Skeletal muscle satellite cell (primary cell): ENCODE data around the gene ROS1.
"Not testable (repeated sequence)": the region's sequence is repeated elsewhere in the genome, so short reads cannot be mapped to it uniquely, and the experiment has no call there.

Experiments
- H3K27me3 ChIP-seq: 2 replicates; pipeline ENCODE4 v1.7.0; 2013; ENCODE audit warnings: low read length; ENCODE audit not compliant: control insufficient read depth, insufficient read depth
- H3K36me3 ChIP-seq: 2 replicates; pipeline ENCODE4 v1.7.0; 2013; ENCODE audit warnings: mild to moderate bottlenecking, control low read depth, low read length; ENCODE audit not compliant: insufficient read depth
- H3K4me1 ChIP-seq: 2 replicates; pipeline ENCODE4 v1.7.0; 2013; ENCODE audit warnings: low read length; ENCODE audit not compliant: control insufficient read depth, insufficient read depth
- H3K4me2 ChIP-seq: 2 replicates; pipeline ENCODE4 v1.7.0; 2013; ENCODE audit warnings: mild to moderate bottlenecking, low read length
- H3K4me3 ChIP-seq: 2 replicates; pipeline ENCODE4 v1.7.0; 2013; ENCODE audit warnings: low read length
- H3K9ac ChIP-seq: 2 replicates; pipeline ENCODE4 v1.7.0; 2013; ENCODE audit warnings: mild to moderate bottlenecking, low read depth, low read length, moderate library complexity
- H3K9me3 ChIP-seq: replicated peaks from 2 replicates; pipeline ENCODE4 v1.7.0; 2013; ENCODE audit warnings: mild to moderate bottlenecking, control low read depth, low read length

The ROS1 gene

DNA sequence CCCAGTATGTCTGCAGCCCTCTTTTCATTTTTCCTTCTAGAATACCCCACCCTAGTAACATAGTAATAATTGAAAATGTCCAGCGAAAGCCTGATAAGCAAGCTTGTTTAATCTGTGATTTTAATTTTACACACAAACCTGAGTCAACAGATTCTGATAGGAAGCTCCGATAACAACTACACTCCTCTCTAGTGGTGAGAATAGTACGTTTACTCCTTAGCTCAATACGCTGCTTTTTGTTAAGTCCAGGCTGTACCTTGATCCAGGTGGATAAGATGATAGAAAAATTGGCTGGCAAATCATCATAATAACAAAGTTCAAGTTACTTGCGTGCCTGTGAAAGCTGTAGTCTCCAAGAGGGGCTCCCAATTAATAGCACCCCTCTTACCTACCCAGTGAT, 31.3 kb upstream of the ROS1 start:
- H3K4me1 ChIP-seq = peaks cover under 1% of the 10 kb centered on the region
- no peak overlapping the region for H3K4me3 ChIP-seq
- no peaks in the 10 kb centered on the region for H3K27me3 ChIP-seq
- H3K9ac ChIP-seq = no peak overlapping the region
- H3K36me3 ChIP-seq = no peaks in the 10 kb centered on the region
- no peak overlapping the region for H3K4me2 ChIP-seq
- no peaks in the 10 kb centered on the region for H3K9me3 ChIP-seq

DNA sequence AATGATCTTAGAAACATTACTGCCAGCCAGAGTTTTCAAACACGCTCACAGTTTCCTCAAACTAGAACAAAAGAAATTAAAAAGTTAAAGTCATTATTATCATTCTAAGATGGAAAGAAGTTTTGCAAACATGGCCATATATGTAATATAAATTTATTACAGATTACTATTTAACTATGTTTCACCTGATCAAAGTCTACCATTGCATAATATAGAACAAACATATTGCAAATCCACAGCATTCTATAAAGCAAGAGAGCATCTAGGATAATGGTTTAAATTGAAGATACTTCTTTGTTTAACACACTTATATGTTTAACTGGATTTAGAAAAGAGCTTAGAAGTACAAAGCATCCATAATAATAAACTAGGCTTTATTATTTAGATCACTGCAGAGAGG, 30.5 kb upstream of the ROS1 start:
- no peaks in the 10 kb centered on the region for H3K27me3 ChIP-seq
- no peaks in the 10 kb centered on the region for H3K9me3 ChIP-seq
- no peaks in the 10 kb centered on the region for H3K36me3 ChIP-seq
- peaks cover 8% of the 10 kb centered on the region for H3K4me1 ChIP-seq
- no peak overlapping the region for H3K4me3 ChIP-seq
- H3K4me2 ChIP-seq = no peak overlapping the region
- H3K9ac ChIP-seq = no peak overlapping the region

DNA sequence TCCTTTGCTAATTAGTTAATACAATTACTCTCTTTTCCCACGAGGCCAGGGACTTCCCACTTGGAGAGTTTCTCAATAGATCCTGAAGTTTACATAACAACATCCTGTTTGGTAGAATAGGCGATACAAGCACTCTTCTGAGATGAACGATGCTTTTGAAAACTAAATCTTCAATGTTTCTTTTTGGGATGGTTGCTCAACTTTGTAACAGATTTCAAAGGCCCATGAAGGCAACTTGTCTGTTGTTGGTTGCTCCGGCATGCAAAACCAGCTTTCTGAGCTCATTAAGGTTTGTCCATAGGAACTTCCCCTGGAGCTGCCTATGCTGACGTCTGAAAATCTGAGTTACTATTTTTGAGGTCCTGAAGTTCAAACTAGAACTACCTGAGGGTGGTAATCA, 25.9 kb upstream of the ROS1 start:
- no peak overlapping the region for H3K4me3 ChIP-seq
- no peaks in the 10 kb centered on the region for H3K27me3 ChIP-seq
- H3K4me1 ChIP-seq = peaks cover 51% of the 10 kb centered on the region
- no peaks in the 10 kb centered on the region for H3K9me3 ChIP-seq
- no peak overlapping the region for H3K4me2 ChIP-seq
- H3K36me3 ChIP-seq = no peaks in the 10 kb centered on the region
- no peak overlapping the region for H3K9ac ChIP-seq

DNA sequence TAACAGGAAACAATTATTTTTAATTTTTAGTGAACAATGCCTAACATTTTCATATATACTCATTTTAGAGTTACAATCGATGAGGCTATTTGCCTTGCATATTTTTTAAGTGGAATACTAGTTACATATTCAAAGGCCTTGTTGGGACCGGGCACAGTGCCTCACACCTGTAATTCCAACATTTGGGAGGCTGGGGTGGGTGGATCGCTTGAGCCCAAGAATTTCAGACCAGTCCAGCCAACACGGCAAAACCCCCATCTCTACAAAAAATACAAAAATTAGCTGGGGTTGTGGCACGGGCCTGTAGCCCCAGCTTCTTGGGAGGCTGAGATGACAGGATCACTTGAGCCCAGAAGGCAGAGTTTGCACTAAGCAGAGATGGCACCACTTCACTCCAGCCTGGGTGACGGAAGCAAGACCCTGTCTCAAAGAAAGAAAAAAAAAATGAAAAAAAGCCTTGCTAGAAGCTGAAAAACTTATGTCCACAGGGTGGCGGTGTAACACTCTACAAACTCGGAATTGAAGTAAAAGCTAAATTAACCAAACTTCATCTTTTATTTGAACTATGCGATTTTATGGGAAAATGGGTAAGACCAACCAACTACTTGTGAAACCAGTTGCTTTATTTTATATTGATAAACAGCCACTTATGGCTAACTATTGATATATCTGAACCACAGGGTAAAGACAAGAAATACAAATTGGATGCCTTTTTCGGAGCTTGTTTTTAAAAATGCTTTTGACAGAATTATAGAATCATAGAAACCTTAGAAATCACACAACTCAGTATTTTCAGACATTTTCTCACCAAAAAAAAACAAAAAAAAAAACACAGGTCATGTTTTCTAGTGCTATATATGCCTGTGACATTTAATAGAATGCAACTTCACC, 24.1 kb upstream of the ROS1 start:
- H3K9me3 ChIP-seq = no peaks in the 10 kb centered on the region
- no peaks in the 10 kb centered on the region for H3K27me3 ChIP-seq
- no peaks in the 10 kb centered on the region for H3K36me3 ChIP-seq
- peaks cover 63% of the 10 kb centered on the region for H3K4me1 ChIP-seq
- peak overlapping the region; percentile 89 for H3K9ac ChIP-seq
- H3K4me2 ChIP-seq = peak overlapping the region; percentile 59
- peak overlapping the region; percentile 16 for H3K4me3 ChIP-seq

DNA sequence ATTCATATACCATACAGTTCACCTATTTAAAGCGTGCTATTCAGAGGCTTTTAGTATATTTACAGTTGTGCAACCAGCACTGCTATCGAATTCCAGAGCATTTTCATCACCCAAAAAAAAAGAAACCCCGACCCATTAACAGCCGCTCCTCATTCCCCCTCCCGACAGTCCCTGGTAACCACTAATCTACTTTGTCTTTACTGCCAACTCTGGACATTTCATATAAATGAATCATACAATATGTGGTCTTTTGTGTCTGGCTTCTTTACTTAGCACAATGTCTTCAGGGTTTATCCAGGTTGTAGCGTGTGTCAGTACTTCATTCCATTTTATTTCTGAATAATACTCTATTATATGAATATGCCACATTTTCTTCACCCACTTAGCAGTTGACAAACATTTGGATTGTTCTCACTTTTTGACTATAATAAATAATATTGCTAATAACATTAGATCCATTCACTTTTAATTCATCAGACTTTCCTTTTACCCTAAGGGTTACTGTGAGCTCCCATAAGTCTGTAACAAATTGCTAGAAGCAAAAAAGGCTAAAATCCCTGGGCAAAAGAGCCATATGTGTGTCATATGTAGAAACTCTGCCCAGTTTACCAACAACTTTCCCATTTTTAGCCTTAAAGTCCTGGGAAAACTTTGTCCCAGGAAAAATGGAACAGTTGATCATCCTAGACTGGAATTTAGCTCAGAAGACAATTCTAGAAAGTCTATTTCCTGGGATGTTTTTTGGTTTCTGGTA, 23.2 kb upstream of the ROS1 start:
- H3K27me3 ChIP-seq = no peaks in the 10 kb centered on the region
- no peak overlapping the region for H3K4me3 ChIP-seq
- H3K9me3 ChIP-seq = no peaks in the 10 kb centered on the region
- no peaks in the 10 kb centered on the region for H3K36me3 ChIP-seq
- H3K9ac ChIP-seq = peak overlapping the region; percentile 89
- H3K4me2 ChIP-seq = peak overlapping the region; percentile 64
- H3K4me1 ChIP-seq = peaks cover 71% of the 10 kb centered on the region

DNA sequence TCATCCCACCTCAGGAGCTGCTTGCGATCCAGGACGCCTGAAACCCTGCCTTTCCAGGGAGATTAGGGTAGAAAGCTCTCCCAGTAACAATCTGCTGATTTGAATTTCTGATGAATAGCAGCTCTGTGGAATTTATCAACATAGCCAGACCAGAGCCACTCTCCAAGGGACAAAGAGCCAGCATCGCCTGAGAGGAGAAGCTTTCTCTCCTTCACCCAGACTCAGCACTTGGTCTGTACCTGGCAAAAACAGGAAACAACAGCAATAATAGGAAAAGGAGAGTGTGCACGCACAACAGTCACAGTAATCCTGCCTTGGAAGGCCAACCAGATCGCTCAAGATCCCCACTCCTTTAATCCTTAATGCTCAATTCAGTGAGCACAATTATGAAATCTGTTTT, 22.3 kb upstream of the ROS1 start:
- Histone ChIP-seq H3K36me3 (no peaks in the 10 kb centered on the region), H3K27me3 (no peaks in the 10 kb centered on the region), H3K4me1 (peaks cover 78% of the 10 kb centered on the region), H3K4me2 (peak overlapping the region; percentile 64), H3K9me3 (no peaks in the 10 kb centered on the region), H3K4me3 (no peak overlapping the region), H3K9ac (peak overlapping the region; percentile 73)

DNA sequence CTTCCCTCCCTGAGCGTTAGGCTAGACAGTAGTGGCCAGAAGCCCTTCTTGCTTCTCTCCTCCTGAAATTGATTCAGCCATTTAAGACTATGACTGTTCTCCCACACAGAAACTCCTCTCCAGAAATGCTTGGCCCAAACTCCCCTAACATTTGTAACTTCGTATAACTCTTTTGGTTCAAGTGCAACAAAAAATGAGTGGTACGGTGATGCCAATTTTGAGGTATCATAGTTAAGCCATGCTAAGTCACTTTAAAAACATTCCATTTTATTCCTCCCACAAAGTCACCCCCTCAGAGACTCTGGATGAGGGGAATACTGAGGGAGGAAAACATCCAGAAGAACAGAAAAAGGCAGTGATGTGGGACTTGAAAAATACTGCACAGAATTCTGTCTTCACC, 21.1 kb upstream of the ROS1 start:
- H3K27me3 ChIP-seq = no peaks in the 10 kb centered on the region
- H3K4me1 ChIP-seq = peaks cover 88% of the 10 kb centered on the region
- H3K36me3 ChIP-seq = no peaks in the 10 kb centered on the region
- peak overlapping the region; percentile 73 for H3K9ac ChIP-seq
- no peaks in the 10 kb centered on the region for H3K9me3 ChIP-seq
- peak overlapping the region; percentile 60 for H3K4me2 ChIP-seq
- no peak overlapping the region for H3K4me3 ChIP-seq

DNA sequence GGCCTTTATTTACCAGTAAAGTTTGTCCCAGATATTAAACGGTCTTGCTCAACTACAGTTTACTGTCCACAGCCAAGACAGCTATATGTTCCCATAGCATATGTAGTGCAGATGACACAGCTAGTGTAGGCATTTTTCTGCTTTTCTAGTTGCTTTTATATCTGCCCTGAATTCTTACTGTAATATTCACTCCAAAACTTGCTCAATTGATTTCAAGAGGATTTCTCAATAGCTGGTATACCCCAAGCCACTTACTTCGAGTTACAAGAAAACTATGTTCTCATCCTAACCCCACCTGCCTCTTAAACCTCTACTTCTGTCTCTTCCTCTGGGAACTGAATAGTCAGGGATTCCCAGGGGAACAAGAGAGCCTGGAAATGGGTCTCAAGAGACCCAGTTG, 18.9 kb upstream of the ROS1 start:
- Histone ChIP-seq H3K9ac (peak overlapping the region; percentile 36), H3K36me3 (no peaks in the 10 kb centered on the region), H3K9me3 (peaks cover 3% of the 10 kb centered on the region), H3K4me3 (no peak overlapping the region), H3K4me1 (peaks cover 79% of the 10 kb centered on the region), H3K27me3 (no peaks in the 10 kb centered on the region), H3K4me2 (no peak overlapping the region)

DNA sequence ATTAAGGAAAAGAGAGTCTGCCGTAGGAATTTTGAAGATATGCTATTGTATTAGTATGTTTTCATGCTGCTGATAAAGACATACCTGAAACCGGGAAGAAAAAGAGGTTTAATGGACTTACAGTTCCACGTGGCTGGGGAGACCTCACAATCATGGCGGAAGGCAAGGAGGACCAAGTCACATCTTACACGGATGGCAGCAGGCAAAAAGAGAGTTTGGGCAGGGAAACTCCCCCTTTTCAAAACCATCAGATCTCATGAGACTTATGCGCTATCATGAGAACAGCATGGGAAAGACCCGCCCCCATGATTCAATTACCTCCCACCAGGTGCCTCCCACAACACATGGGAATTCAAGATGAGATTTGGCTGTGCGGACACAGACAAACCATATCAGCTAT, 16.6 kb upstream of the ROS1 start:
- not testable (repeated sequence) for H3K27me3 ChIP-seq, H3K36me3 ChIP-seq, H3K9me3 ChIP-seq, H3K4me3 ChIP-seq
- H3K4me1 ChIP-seq = peaks cover 59% of the 10 kb centered on the region
- peak overlapping the region; percentile 72 for H3K9ac ChIP-seq
- peak overlapping the region; percentile 5 for H3K4me2 ChIP-seq

DNA sequence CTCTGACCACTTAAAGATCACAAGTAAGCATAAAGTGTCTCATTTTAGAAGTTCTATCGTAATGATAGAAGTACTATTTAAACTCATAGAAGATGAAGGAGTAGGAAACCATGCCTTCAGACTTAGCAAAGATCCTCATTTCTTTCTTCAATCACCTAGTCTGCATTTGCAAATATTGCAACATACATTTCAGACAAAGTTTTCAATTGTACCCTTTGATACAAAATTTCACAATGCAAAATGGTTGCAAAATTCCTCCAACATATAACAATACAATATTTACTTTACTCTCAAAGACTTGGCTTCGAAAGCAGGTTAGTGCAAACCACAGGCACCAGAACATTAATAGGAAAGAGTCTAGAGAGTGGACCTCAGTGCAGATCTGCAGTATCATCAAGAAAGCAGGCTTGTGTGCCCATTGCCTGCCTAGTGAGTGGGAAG, 16.1 kb upstream of the ROS1 start:
- Histone ChIP-seq H3K9ac (peak overlapping the region; percentile 72), H3K9me3 (peaks cover 3% of the 10 kb centered on the region), H3K4me2 (peak overlapping the region; percentile 57), H3K27me3 (no peaks in the 10 kb centered on the region), H3K36me3 (no peaks in the 10 kb centered on the region), H3K4me3 (no peak overlapping the region), H3K4me1 (peaks cover 54% of the 10 kb centered on the region)

DNA sequence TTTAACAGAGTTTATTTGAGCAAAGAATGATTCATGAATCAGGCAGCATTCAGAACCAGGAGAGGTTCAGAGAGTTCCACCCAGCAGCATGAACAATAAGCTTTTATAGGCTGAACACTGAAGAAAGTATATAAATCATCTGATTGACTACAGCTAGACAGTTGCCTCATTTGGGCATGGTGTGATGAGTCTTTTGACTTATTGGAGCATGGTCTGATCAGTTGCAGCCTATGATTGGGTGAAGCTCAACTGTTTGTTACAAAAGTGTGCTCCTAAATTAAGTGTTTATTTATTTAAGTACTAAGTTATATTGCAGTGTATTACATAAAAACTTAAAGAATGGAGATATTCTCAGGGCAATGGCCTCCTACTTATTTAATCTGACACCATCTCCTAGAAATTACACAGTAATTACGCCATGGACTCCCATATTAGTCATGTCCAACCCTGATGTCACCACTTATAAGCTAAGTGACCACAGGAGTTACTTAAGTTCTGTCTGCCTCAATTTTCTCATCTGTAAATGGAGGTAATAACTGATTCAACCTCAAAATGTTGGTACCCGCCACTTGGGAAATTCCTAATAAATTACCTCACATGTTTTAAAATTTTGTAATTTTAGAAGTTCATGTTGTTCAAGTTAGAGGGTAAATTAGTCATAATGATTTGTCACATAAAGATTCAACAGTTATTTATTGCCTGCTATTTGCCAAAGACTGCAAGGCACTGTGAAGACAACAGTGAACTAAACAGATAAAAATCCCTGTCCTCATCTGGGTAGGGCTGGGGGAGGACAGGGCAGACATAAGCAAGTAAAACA, 15.2 kb upstream of the ROS1 start:
- Histone ChIP-seq H3K9ac (peak overlapping the region; percentile 72), H3K4me3 (no peak overlapping the region), H3K4me1 (peaks cover 45% of the 10 kb centered on the region)

More for the DNA sequence above, 15.2 kb upstream of the ROS1 start:
- H3K9me3 ChIP-seq = peaks cover 3% of the 10 kb centered on the region
- no peaks in the 10 kb centered on the region for H3K36me3 ChIP-seq
- H3K4me2 ChIP-seq = peak overlapping the region; percentile 57
- H3K27me3 ChIP-seq = no peaks in the 10 kb centered on the region
